Amniotic stem cell (primary cell): Measurements from ENCODE around the gene WDR82.

Source experiments
- DNase-seq: peaks from one replicate; lab custom pipeline; 2025; lab: John Stamatoyannopoulos, UW

The WDR82 gene

GRCh38 chr3:52254608-52255007, 23.8 kb downstream of the WDR82 start:
- DNase-seq = no peak

GRCh38 chr3:52253314-52254304, 24.8 kb downstream of the WDR82 start:
- DNase-seq = no peak

- DNase-seq = no peak
Measured at GRCh38 chr3:52250122-52250521, 28.3 kb downstream of the WDR82 start.

- no peak for DNase-seq
Measured at GRCh38 chr3:52249683-52250082, 28.8 kb downstream of the WDR82 start.

- no peak for DNase-seq
Measured at GRCh38 chr3:52248816-52249547, 29.5 kb downstream of the WDR82 start.

- no peak for DNase-seq
Measured at GRCh38 chr3:52248165-52248541, 30.3 kb downstream of the WDR82 start.

GRCh38 chr3:52247409-52248164, 30.9 kb downstream of the WDR82 start:
- no peak for DNase-seq

GRCh38 chr3:52246728-52247408, 31.6 kb downstream of the WDR82 start:
- no peak for DNase-seq

GRCh38 chr3:52246264-52246620, 32.2 kb downstream of the WDR82 start:
- DNase-seq = no peak

GRCh38 chr3:52245322-52246263, 32.9 kb downstream of the WDR82 start, which contains the start of gene PPM1M:
PPM1M (plus strand) TSS chr3:52245759; CDS start chr3:52245825, 66 bp downstream.
- DNase-seq = no peak

- peak; percentile 19 for DNase-seq
Measured at GRCh38 chr3:52243791-52244628, 34.4 kb downstream of the WDR82 start.

GRCh38 chr3:52242039-52242438, 36.4 kb downstream of the WDR82 start:
- no peak for DNase-seq

GRCh38 chr3:52240886-52241370, 37.5 kb downstream of the WDR82 start:
- no peak for DNase-seq

- peak; percentile 27 for DNase-seq
Measured at GRCh38 chr3:52240059-52240885, 38.2 kb downstream of the WDR82 start.

GRCh38 chr3:52238761-52239701, 39.4 kb downstream of the WDR82 start, which contains the start of gene TWF2:
TWF2 (minus strand) TSS chr3:52239158; CDS start chr3:52239016, 142 bp downstream.
- peak; percentile 35 for DNase-seq

GRCh38 chr3:52238193-52238760, 40.2 kb downstream of the WDR82 start:
- no peak for DNase-seq

GRCh38 chr3:52237657-52238172, 40.7 kb downstream of the WDR82 start:
- DNase-seq = peak; percentile 71
